Measurements from ENCODE around the gene WAPL.

The WAPL gene

DNA sequence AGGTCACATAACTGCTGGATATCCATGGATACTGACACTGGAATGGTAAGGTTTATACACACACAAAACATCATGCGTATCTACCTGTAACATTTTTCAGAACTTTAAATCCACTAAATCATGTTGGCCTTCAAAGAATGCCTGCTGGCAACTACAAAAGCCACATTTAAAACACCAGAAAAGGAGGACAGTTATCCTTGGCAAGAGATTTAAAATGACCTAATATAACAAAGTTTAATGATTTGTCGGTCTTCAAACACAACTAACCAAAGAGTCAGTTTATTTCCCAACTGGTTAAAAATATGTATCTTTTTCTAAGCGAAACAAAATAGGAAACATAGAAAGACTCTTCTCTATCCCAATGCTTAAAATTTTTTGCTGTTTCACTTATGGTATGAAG, 24.0 kb downstream of the WAPL start:
- DNase-seq (ENCODE audit: low read depth, low spot score), result no peak
- Histone ChIP-seq H3K9me3 (ENCODE audit: low read depth, low read length) (no peaks in the 10 kb centered on the region), H3K9ac (ENCODE audit: insufficient read length) (no peak overlapping the region), H3K4me3 (no peak overlapping the region), H3K36me3 (ENCODE audit: insufficient read depth, low read length) (peaks cover 13% of the 10 kb centered on the region; the same call in 1 of the 2 replicates), H3K27ac (no peak overlapping the region)
- no peak for TF ChIP-seq EZH2 (IDR thresholded peaks at IDR 0.05)
- no peak for TF ChIP-seq FOXP2 (optimal IDR thresholded peaks at IDR 0.05; ENCODE audit: control extremely low read depth, extremely low read length, insufficient read depth)
- no peak for TF ChIP-seq POLR2AphosphoS5 (IDR thresholded peaks at IDR 0.05; ENCODE audit: borderline replicate concordance, low read depth, low read length)

DNA sequence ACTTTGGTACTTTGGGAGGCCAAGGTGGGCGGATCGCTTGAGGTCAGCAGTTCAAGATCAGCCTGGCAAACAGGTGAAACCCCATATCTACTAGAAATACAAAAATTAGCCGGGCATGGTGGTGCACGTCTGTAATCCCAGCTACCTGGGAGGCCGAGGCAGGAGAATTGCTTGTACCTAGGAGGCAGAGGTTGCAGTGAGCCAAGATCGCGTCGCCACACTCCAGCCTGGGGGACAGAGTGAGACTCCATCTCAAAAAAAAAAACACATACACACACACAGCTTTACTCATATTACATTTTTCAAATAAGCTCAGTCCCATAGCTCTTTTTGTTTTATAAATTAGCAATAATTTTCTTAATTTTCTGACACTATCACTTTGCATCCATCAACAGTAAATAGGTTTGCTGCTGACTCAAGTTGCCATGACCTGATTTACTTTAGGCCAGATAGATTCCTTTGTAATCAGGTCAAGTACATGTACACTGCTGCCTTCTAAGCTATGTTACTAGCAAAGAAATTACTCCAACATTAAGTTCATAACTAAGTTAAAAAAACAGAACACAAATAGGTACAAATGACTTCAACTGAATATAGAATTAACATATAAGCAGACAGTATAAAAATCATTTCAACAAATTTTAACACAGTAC, 31.5 kb downstream of the WAPL start:
- H3K36me3 ChIP-seq (ENCODE audit: insufficient read depth, low read length), result no peaks in the 10 kb centered on the region; the same call in 1 of the 2 replicates
- H3K9me3 ChIP-seq (ENCODE audit: low read depth, low read length), result no peaks in the 10 kb centered on the region
- H3K9ac ChIP-seq (ENCODE audit: insufficient read length), result no peak overlapping the region
- TF ChIP-seq EZH2 (IDR thresholded peaks at IDR 0.05) (no peak), POLR2AphosphoS5 (IDR thresholded peaks at IDR 0.05; ENCODE audit: borderline replicate concordance, low read depth, low read length) (no peak), FOXP2 (optimal IDR thresholded peaks at IDR 0.05; ENCODE audit: control extremely low read depth, extremely low read length, insufficient read depth) (no peak)
- no peak overlapping the region for H3K27ac ChIP-seq
- H3K4me3 ChIP-seq, result no peak overlapping the region
- no peak for DNase-seq (ENCODE audit: low read depth, low spot score)

DNA sequence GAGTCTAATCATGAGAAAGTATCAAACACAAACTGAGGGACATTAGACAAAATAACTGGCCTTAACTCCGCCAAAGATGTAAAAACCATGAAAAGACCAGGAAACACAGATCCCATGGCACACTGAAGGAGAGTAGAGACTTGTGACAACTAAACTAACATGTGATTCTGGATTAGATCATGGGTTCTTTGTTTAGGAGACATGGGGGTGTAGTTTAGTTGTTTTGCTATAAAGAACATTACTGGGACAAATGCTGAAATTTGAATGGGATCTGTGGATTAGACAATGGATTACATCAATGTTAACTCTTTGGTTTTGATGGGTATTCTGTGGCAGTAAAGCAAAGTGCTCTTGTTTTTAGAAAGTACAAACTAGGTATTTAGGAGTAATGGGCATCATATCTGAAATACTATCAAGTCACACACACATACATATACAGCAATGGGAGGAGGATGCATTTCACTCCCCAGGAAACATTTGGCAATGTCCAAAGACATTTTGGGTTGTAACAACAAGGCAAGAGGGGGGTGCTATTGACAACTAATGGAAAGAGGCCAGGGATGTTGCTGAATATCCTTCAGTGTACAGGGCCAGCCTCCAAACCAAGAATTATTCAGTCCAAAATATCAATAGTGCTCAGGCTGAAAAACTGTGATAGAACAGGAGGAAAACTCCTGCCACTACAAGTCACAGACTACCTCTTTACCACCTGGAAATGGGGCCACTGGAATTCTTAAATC, 32.4 kb downstream of the WAPL start:
- DNase-seq (ENCODE audit: low read depth, low spot score), result no peak
- TF ChIP-seq FOXP2 (optimal IDR thresholded peaks at IDR 0.05; ENCODE audit: control extremely low read depth, extremely low read length, insufficient read depth) (no peak), EZH2 (IDR thresholded peaks at IDR 0.05) (no peak), POLR2AphosphoS5 (IDR thresholded peaks at IDR 0.05; ENCODE audit: borderline replicate concordance, low read depth, low read length) (no peak)
- Histone ChIP-seq H3K36me3 (ENCODE audit: insufficient read depth, low read length) (no peaks in the 10 kb centered on the region; the same call in 1 of the 2 replicates), H3K9ac (ENCODE audit: insufficient read length) (no peak overlapping the region), H3K9me3 (ENCODE audit: low read depth, low read length) (no peaks in the 10 kb centered on the region), H3K27ac (no peak overlapping the region), H3K4me3 (no peak overlapping the region)

DNA sequence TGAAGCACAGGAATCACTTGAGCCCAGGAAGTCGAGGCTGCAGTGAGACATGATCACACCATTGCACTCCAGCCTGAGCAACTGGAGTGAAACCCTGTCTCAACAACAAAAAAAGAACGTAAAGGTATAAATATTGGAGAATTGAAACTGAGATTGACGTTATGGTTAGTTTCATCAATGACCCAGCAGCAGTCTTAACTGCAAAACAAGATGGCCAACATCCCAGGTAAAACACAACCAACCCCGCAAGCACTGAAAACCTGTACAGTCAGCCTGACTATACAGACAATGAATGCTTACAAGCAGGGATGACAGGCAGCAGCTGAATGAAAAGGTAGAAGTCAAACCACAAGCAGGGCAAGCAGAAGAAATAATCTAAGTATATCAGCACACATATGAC, 34.7 kb downstream of the WAPL start:
- H3K27ac ChIP-seq, result no peak overlapping the region
- H3K9ac ChIP-seq (ENCODE audit: insufficient read length), result no peak overlapping the region
- TF ChIP-seq POLR2AphosphoS5 (IDR thresholded peaks at IDR 0.05; ENCODE audit: borderline replicate concordance, low read depth, low read length), result no peak
- TF ChIP-seq EZH2 (IDR thresholded peaks at IDR 0.05), result no peak
- TF ChIP-seq FOXP2 (optimal IDR thresholded peaks at IDR 0.05; ENCODE audit: control extremely low read depth, extremely low read length, insufficient read depth), result no peak
- no peak overlapping the region for H3K4me3 ChIP-seq
- no peak for DNase-seq (ENCODE audit: low read depth, low spot score)
- H3K9me3 ChIP-seq (ENCODE audit: low read depth, low read length), result no peaks in the 10 kb centered on the region
- H3K36me3 ChIP-seq (ENCODE audit: insufficient read depth, low read length), result no peaks in the 10 kb centered on the region; the same call in 1 of the 2 replicates

DNA sequence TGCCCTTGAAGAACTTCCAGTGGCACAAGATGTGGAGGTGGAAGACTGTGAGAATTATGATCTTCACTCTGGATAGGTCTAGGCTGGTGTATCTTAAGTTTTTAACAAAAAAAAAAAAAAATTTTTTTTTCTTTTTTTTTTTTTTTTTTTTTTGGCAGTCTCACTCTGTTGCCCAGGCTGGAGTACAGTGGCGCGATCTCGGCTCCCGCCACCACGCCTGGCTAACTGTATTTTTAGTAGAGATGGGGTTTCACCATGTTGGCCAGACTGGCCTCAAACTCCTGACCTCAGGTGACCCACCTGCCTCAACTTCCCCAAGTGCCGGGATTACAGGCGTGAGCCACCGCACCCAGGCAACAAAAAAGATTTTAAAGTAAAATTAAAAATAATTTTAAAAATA, 37.9 kb downstream of the WAPL start:
- no peak for DNase-seq (ENCODE audit: low read depth, low spot score)
- no peaks in the 10 kb centered on the region; the same call in 1 of the 2 replicates for H3K36me3 ChIP-seq (ENCODE audit: insufficient read depth, low read length)
- H3K9ac ChIP-seq (ENCODE audit: insufficient read length), result no peak overlapping the region
- no peak overlapping the region for H3K27ac ChIP-seq
- TF ChIP-seq POLR2AphosphoS5 (IDR thresholded peaks at IDR 0.05; ENCODE audit: borderline replicate concordance, low read depth, low read length) (no peak), FOXP2 (optimal IDR thresholded peaks at IDR 0.05; ENCODE audit: control extremely low read depth, extremely low read length, insufficient read depth) (no peak), EZH2 (IDR thresholded peaks at IDR 0.05) (no peak)
- no peak overlapping the region for H3K4me3 ChIP-seq
- H3K9me3 ChIP-seq (ENCODE audit: low read depth, low read length), result no peaks in the 10 kb centered on the region

DNA sequence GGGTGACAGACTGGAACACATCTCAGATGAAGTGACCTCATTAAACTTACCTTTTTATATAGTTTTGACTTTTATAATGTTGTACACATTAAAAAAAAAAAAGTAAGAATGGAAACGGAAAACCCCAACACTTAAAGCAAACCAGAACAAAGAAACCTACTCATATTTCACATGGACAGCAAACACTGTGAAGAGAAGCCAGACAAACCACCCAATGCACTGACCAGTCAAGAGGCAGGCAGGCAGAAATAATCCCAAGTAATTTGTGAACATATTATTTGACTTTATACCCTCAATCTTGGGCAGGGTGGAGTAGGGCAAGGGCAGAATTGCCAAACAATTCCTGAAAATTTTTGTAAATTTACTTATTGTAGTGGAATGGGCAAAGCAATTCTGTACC, 39.8 kb downstream of the WAPL start:
- Histone ChIP-seq H3K27ac (no peak overlapping the region), H3K4me3 (no peak overlapping the region), H3K9ac (ENCODE audit: insufficient read length) (no peak overlapping the region), H3K36me3 (ENCODE audit: insufficient read depth, low read length) (no peaks in the 10 kb centered on the region; the same call in 1 of the 2 replicates), H3K9me3 (ENCODE audit: low read depth, low read length) (no peaks in the 10 kb centered on the region)
- TF ChIP-seq FOXP2 (optimal IDR thresholded peaks at IDR 0.05; ENCODE audit: control extremely low read depth, extremely low read length, insufficient read depth) (no peak), POLR2AphosphoS5 (IDR thresholded peaks at IDR 0.05; ENCODE audit: borderline replicate concordance, low read depth, low read length) (no peak), EZH2 (IDR thresholded peaks at IDR 0.05) (no peak)
- DNase-seq (ENCODE audit: low read depth, low spot score), result no peak

DNA sequence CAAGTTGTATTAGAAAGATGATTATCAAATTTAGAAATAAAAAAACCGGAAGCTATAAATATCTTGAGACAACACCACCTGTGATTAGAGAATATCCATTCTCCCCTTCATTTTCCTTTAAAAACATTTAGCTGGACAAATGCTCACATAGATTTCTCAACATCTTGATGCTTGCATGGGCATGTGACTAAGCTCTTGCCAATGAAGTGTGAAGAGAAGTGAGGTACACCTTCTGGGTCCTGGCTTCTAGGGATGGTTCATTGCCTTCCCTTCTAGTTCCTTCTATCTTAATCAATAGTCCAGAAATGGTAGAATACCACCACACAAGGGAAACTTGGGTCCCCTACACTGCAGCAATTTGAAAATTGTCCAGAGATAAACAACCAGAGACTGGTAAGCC, 41.0 kb downstream of the WAPL start:
- Histone ChIP-seq H3K9ac (ENCODE audit: insufficient read length) (no peak overlapping the region), H3K4me3 (no peak overlapping the region), H3K9me3 (ENCODE audit: low read depth, low read length) (no peaks in the 10 kb centered on the region), H3K36me3 (ENCODE audit: insufficient read depth, low read length) (no peaks in the 10 kb centered on the region; the same call in 1 of the 2 replicates), H3K27ac (no peak overlapping the region)
- no peak for TF ChIP-seq FOXP2 (optimal IDR thresholded peaks at IDR 0.05; ENCODE audit: control extremely low read depth, extremely low read length, insufficient read depth)
- no peak for DNase-seq (ENCODE audit: low read depth, low spot score)

DNA sequence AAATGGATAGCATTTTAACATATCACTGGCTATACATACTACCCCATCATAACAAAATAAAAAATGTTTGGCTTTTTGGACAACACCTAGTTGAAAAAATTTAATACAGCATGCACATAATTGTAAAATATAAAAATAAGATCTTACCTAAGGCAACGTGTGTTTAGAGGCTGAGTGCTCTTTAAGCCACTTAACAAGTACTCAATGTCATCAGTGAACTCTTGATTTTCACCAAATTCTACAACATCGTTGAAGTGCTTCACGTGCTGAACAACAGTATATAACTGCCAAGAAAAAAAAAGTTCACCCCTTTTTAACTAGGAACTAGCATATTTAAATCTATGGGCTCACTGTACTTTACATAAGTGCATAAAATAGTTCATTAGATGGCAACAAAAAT, 49.5 kb downstream of the WAPL start:
- Histone ChIP-seq H3K9me3 (ENCODE audit: low read depth, low read length) (no peaks in the 10 kb centered on the region), H3K36me3 (ENCODE audit: insufficient read depth, low read length) (peaks cover 9% of the 10 kb centered on the region; the same call in 1 of the 2 replicates), H3K4me3 (no peak overlapping the region), H3K9ac (ENCODE audit: insufficient read length) (no peak overlapping the region), H3K27ac (no peak overlapping the region)
- DNase-seq (ENCODE audit: low read depth, low spot score), result no peak
- TF ChIP-seq EZH2 (IDR thresholded peaks at IDR 0.05), result no peak
- no peak for TF ChIP-seq FOXP2 (optimal IDR thresholded peaks at IDR 0.05; ENCODE audit: control extremely low read depth, extremely low read length, insufficient read depth)
- TF ChIP-seq POLR2AphosphoS5 (IDR thresholded peaks at IDR 0.05; ENCODE audit: borderline replicate concordance, low read depth, low read length), result no peak

Data from SK-N-MC (cell line).